Glutamatergic neuron (in vitro differentiated cells): ENCODE data around the gene PLEKHA6. TPM values are rescaled to one million over a fixed set of nuclear protein-coding genes. Genes with fewer than 3 reads are reported as not detected.
"Not testable (repeated sequence)": the region's sequence is repeated elsewhere in the genome, so short reads cannot be mapped to it uniquely, and the experiment has no call there.

ENCODE experiments used
- DNase-seq: peaks from one replicate; pipeline ENCODE4 v3.0.0; 2022
- H3K27ac Mint-ChIP-seq: one replicate; pipeline ENCODE4 v1.8.0; 2020; ENCODE audit warnings: mild to moderate bottlenecking, mixed read lengths, inconsistent platforms; ENCODE audit not compliant: unreplicated experiment
- H3K27me3 Mint-ChIP-seq: one replicate; pipeline ENCODE4 v1.8.0; 2020; ENCODE audit warnings: mild to moderate bottlenecking, moderate library complexity, mixed read lengths, inconsistent platforms; ENCODE audit not compliant: unreplicated experiment
- H3K36me3 Mint-ChIP-seq: one replicate; pipeline ENCODE4 v1.8.0; 2020; ENCODE audit warnings: mild to moderate bottlenecking, mixed read lengths, inconsistent platforms; ENCODE audit not compliant: unreplicated experiment
- H3K4me1 Mint-ChIP-seq: one replicate; pipeline ENCODE4 v1.8.0; 2020; ENCODE audit warnings: mild to moderate bottlenecking, low read depth, mixed read lengths, inconsistent platforms; ENCODE audit not compliant: unreplicated experiment
- H3K4me3 Mint-ChIP-seq: one replicate; pipeline ENCODE4 v1.8.0; 2020; ENCODE audit warnings: mild to moderate bottlenecking, mixed read lengths, inconsistent platforms; ENCODE audit not compliant: unreplicated experiment
- H3K9me3 Mint-ChIP-seq: one replicate; pipeline ENCODE4 v1.8.0; 2020; ENCODE audit warnings: mild to moderate bottlenecking, moderate library complexity, mixed read lengths, inconsistent platforms; ENCODE audit not compliant: unreplicated experiment
- CTCF ChIP-seq: fragments of 200-600 bp; sonication (generic); IDR thresholded peaks from one replicate; pipeline ENCODE4 v1.5.0; 2021; ENCODE audit not compliant: partially characterized antibody, unreplicated experiment
- total RNA-seq: library from RNA; stranded (reverse); fragmentation: NEBNext Ultra II Directional; extraction: Animal tissue kit (Norgen Biotek cat#: 25700); gene quantifications from one replicate; pipeline ENCODE4 v1.2.1, GENCODE V29; 2021; ENCODE audit not compliant: unreplicated experiment

The PLEKHA6 gene
- total RNA-seq, 1 donor from 2014 or later = 72.7 TPM

- no peak overlapping the region for H3K27ac Mint-ChIP-seq
- no peak overlapping the region for H3K4me3 Mint-ChIP-seq
- peaks cover 21% of the 10 kb centered on the region for H3K4me1 Mint-ChIP-seq
- H3K36me3 Mint-ChIP-seq = no peaks in the 10 kb centered on the region
- no peak for TF ChIP-seq CTCF
- no peak for DNase-seq
- H3K9me3 Mint-ChIP-seq = peaks cover 4% of the 10 kb centered on the region
- peaks cover 1% of the 10 kb centered on the region for H3K27me3 Mint-ChIP-seq
Measured at GRCh38 chr1:204313675-204314074, 46.1 kb downstream of the PLEKHA6 start.

- not testable (repeated sequence) for DNase-seq, H3K36me3 Mint-ChIP-seq, H3K4me3 Mint-ChIP-seq, H3K9me3 Mint-ChIP-seq, H3K27ac Mint-ChIP-seq, H3K27me3 Mint-ChIP-seq
- peaks cover 34% of the 10 kb centered on the region for H3K4me1 Mint-ChIP-seq
Measured at GRCh38 chr1:204310970-204311369, 48.8 kb downstream of the PLEKHA6 start.

- Mint-ChIP-seq H3K27ac (no peak overlapping the region), H3K4me3 (peak overlapping the region; percentile 19), H3K36me3 (no peaks in the 10 kb centered on the region), H3K27me3 (peaks cover 4% of the 10 kb centered on the region), H3K4me1 (peaks cover 20% of the 10 kb centered on the region), H3K9me3 (peaks cover 6% of the 10 kb centered on the region)
- no peak for DNase-seq
- no peak for TF ChIP-seq CTCF
Measured at GRCh38 chr1:204308023-204308628, 51.6 kb downstream of the PLEKHA6 start.

GRCh38 chr1:204307334-204307883 is 52.3 kb downstream of the PLEKHA6 start:
- Mint-ChIP-seq H3K4me3 (no peak overlapping the region), H3K4me1 (peaks cover 20% of the 10 kb centered on the region), H3K36me3 (no peaks in the 10 kb centered on the region), H3K27ac (no peak overlapping the region), H3K9me3 (peaks cover 8% of the 10 kb centered on the region), H3K27me3 (peaks cover 6% of the 10 kb centered on the region)
- TF ChIP-seq CTCF = no peak
- DNase-seq = no peak

GRCh38 chr1:204306076-204306475 is 53.7 kb downstream of the PLEKHA6 start:
- Mint-ChIP-seq H3K9me3 (peaks cover 8% of the 10 kb centered on the region), H3K27ac (no peak overlapping the region), H3K27me3 (peaks cover 6% of the 10 kb centered on the region), H3K36me3 (peaks cover 4% of the 10 kb centered on the region), H3K4me1 (peaks cover 24% of the 10 kb centered on the region), H3K4me3 (no peak overlapping the region)
- no peak for DNase-seq
- TF ChIP-seq CTCF = no peak
